IMR-90 (cell line): ENCODE measurements around the gene CSNK1G2. TPM values are rescaled to one million over a fixed set of nuclear protein-coding genes. Genes with fewer than 3 reads are reported as not detected.

ENCODE experiments used
- ATAC-seq: fragments of 200-7000 bp; cut with Tn5 transposase; 2 replicates; pipeline ENCODE4 v1.9.1; 2020; ENCODE audit warnings: low read depth, mild to moderate bottlenecking, moderate library complexity
- BruUV-seq: library from RNA; stranded (reverse); fragments of 400-500 nt; replicated peaks from 2 replicates; lab custom pipeline; 2021; lab: Mats Ljungman, UMichigan
- CTCF ChIA-PET: fragments of 300-600 bp; formaldehyde crosslinking; extraction: SDS; loops from one replicate; lab custom pipeline; 2021; ENCODE audit warnings: antibody characterized with exemption; lab: Yijun Ruan, JAX
- POLR2A ChIA-PET: fragments of 300-600 bp; sonication (Branson Sonifier 250); formaldehyde crosslinking; loops from one replicate; lab custom pipeline; 2022; ENCODE audit warnings: antibody characterized with exemption; ENCODE audit not compliant: unreplicated experiment; lab: Charles Lee
- DNase-seq: peaks from one replicate; pipeline ENCODE4 v3.0.0; 2013
- H2AFZ ChIP-seq: replicated peaks from 2 replicates; pipeline ENCODE3; 2013; ENCODE audit warnings: low read length, mild to moderate bottlenecking; ENCODE audit not compliant: poor library complexity
- H2AK5ac ChIP-seq: 2 replicates; pipeline ENCODE4 v1.6.1; 2013; ENCODE audit warnings: low read depth, low read length, inconsistent platforms
- H2AK9ac ChIP-seq: replicated peaks from 2 replicates; pipeline ENCODE3; 2013; ENCODE audit warnings: mild to moderate bottlenecking, low read depth, low read length, moderate library complexity; ENCODE audit not compliant: poor library complexity
- H2BK120ac ChIP-seq: 2 replicates; pipeline ENCODE4 v1.6.1; 2013; ENCODE audit warnings: low read depth, low read length, inconsistent platforms
- H2BK15ac ChIP-seq: 3 replicates; pipeline ENCODE4 v1.6.1; 2013; ENCODE audit warnings: low read depth, low read length, inconsistent platforms
- H2BK20ac ChIP-seq: 2 replicates; pipeline ENCODE4 v1.6.1; 2013; ENCODE audit warnings: low read depth, mild to moderate bottlenecking, inconsistent platforms, low read length, moderate library complexity
- H2BK5ac ChIP-seq: 2 replicates; pipeline ENCODE4 v1.6.1; 2013; ENCODE audit warnings: mild to moderate bottlenecking, low read depth, low read length, inconsistent platforms; ENCODE audit not compliant: poor library complexity, severe bottlenecking
- H3K14ac ChIP-seq: replicated peaks from 2 replicates; pipeline ENCODE4 v1.6.1; 2013; ENCODE audit warnings: low read depth, low read length, inconsistent platforms
- H3K18ac ChIP-seq: 2 replicates; pipeline ENCODE4 v1.6.1; 2013; ENCODE audit warnings: low read depth, low read length, control low read depth
- H3K23ac ChIP-seq: 2 replicates; pipeline ENCODE4 v1.6.1; 2013; ENCODE audit warnings: low read depth, low read length, inconsistent platforms
- H3K27ac ChIP-seq: 2 replicates; pipeline ENCODE4 v1.5.1; 2013; ENCODE audit warnings: mild to moderate bottlenecking, control low read depth, low read length; ENCODE audit not compliant: insufficient read depth
- H3K27me3 ChIP-seq: 2 replicates; pipeline ENCODE4 v1.6.1; 2013; ENCODE audit warnings: low read length; ENCODE audit not compliant: control insufficient read depth, insufficient read depth
- H3K36me3 ChIP-seq: 2 replicates; pipeline ENCODE4 v1.6.1; 2013; ENCODE audit warnings: low read length, mixed read lengths; ENCODE audit not compliant: control insufficient read depth, insufficient read depth
- H3K4ac ChIP-seq: 2 replicates; pipeline ENCODE4 v1.6.1; 2013; ENCODE audit warnings: low read depth, low read length, inconsistent platforms
- H3K4me1 ChIP-seq: 2 replicates; pipeline ENCODE4 v1.6.1; 2013; ENCODE audit warnings: low read length, mixed read lengths; ENCODE audit not compliant: control insufficient read depth, insufficient read depth
- H3K4me2 ChIP-seq: 2 replicates; pipeline ENCODE4 v1.6.1; 2013; ENCODE audit warnings: low read depth, mild to moderate bottlenecking, control low read depth, low read length, moderate library complexity
- H3K4me3 ChIP-seq: 2 replicates; pipeline ENCODE4 v1.5.1; 2013; ENCODE audit warnings: low read depth, mild to moderate bottlenecking, control low read depth, low read length, moderate library complexity; ENCODE audit not compliant: insufficient read depth
- H3K56ac ChIP-seq: 2 replicates; pipeline ENCODE4 v1.6.1; 2013; ENCODE audit warnings: low read length, inconsistent platforms; ENCODE audit not compliant: insufficient read depth; ENCODE audit errors: extremely low read depth
- H3K79me1 ChIP-seq, 2 experiments: 2 replicates each; pipeline ENCODE4 v1.6.1; 2013; ENCODE audit warnings: low read length in 2 of 2, inconsistent platforms in 1 of 2, low read depth in 1 of 2
- H3K9ac ChIP-seq: 2 replicates; pipeline ENCODE4 v1.6.1; 2013; ENCODE audit warnings: low read depth, low read length, control low read depth
- H3K9me1 ChIP-seq: 2 replicates; pipeline ENCODE4 v1.6.1; 2013; ENCODE audit warnings: low read length, inconsistent platforms; ENCODE audit not compliant: insufficient read depth
- H3K9me3 ChIP-seq: 2 replicates; pipeline ENCODE4 v1.6.1; 2013; ENCODE audit warnings: low read length; ENCODE audit not compliant: control insufficient read depth, insufficient read depth
- H4K20me1 ChIP-seq: 2 replicates; pipeline ENCODE4 v1.6.1; 2013; ENCODE audit warnings: low read length, inconsistent platforms; ENCODE audit not compliant: insufficient read depth
- H4K5ac ChIP-seq: 2 replicates; pipeline ENCODE4 v1.6.1; 2013; ENCODE audit warnings: mild to moderate bottlenecking, low read depth, low read length, control low read depth
- H4K8ac ChIP-seq, 2 experiments: 2 replicates each; pipeline ENCODE4 v1.6.1; 2013; ENCODE audit warnings: low read depth in 2 of 2, low read length in 2 of 2, control low read depth in 1 of 2, inconsistent platforms in 1 of 2
- H4K91ac ChIP-seq: 2 replicates; pipeline ENCODE4 v1.6.1; 2013; ENCODE audit warnings: low read depth, low read length, inconsistent platforms; ENCODE audit not compliant: insufficient read depth
- CEBPB ChIP-seq: IDR thresholded peaks from 2 replicates; pipeline ENCODE4 v1.6.1; 2012; ENCODE audit warnings: low read depth, low read length, improper control_type of control experiment
- MAFK ChIP-seq: IDR thresholded peaks from 2 replicates; pipeline ENCODE4 v1.6.1; 2012; ENCODE audit warnings: low read depth, low read length, improper control_type of control experiment
- WGBS, 2 experiments: methylation state at CpG; one replicate each; pipeline versions ENCODE4 v1.1.5 to v1.1.7; 2013; ENCODE audit warnings: missing lambda C conversion rate in 2 of 2; ENCODE audit not compliant: insufficient read length in 1 of 2; ENCODE audit errors: extremely low coverage in 2 of 2; 5-methylcytosine and 5-hydroxymethylcytosine counted together
- dilution Hi-C: fragments of 300-500 bp; cut with HindIII; formaldehyde crosslinking; loops from one replicate; pipeline ENCODE4 v1.14.3; 2018; ENCODE audit warnings: low sequenced_read_pairs; ENCODE audit not compliant: unreplicated experiment
- in situ Hi-C: fragments of 300-500 bp; cut with MboI; formaldehyde crosslinking; loops from 3 replicates; pipeline ENCODE4 v1.14.3; 2019; ENCODE audit warnings: low sequenced_read_pairs, inconsistent platforms, mixed read lengths
- intact Hi-C: fragments of 100-400 bp; cut with micrococcal nuclease; formaldehyde crosslinking; loops from 2 replicates; pipeline ENCODE4 v1.10.0; 2022
- polyA plus RNA-seq, 3 experiments: library from polyadenylated mRNA; depleted of rRNA; stranded (reverse); fragments of >200 nt; gene quantifications; 2 replicates each; pipeline ENCODE4 v1.2.3, GENCODE V29; 2012; ENCODE audit warnings: low replicate concordance in 1 of 3
- total RNA-seq: library from RNA; depleted of rRNA; stranded (reverse); fragments of >200 nt; gene quantifications from 2 replicates; pipeline ENCODE4 v1.2.3, GENCODE V29; 2012
- TF ChIP-seq, protein P1 (sequence below): conservative IDR thresholded peaks from 2 replicates; pipeline ENCODE4 v1.5.1; 2012; ENCODE audit warnings: mild to moderate bottlenecking, low read depth, low read length, improper control_type of control experiment

The CSNK1G2 gene
- total and polyA plus RNA-seq, 2 of the 4 experiments (the other 2 are of a cell fraction): 38.0 to 96.3 TPM

- Histone ChIP-seq H2AK9ac (no peak overlapping the region), H3K79me1 (no peaks in the 10 kb centered on the region), H3K23ac (no peak overlapping the region), H3K4me3 (no peak overlapping the region), H2BK5ac (no peak overlapping the region), H4K8ac (no peak overlapping the region), H3K27ac (no peak overlapping the region), H3K9me1 (no peaks in the 10 kb centered on the region), H3K9me3 (no peaks in the 10 kb centered on the region), H4K20me1 (no peaks in the 10 kb centered on the region), H3K9ac (no peak overlapping the region), H3K36me3 (no peaks in the 10 kb centered on the region), H2BK20ac (no peak overlapping the region), H3K4me1 (peaks cover 5% of the 10 kb centered on the region), H3K27me3 (no peaks in the 10 kb centered on the region), H3K56ac (no peak overlapping the region), H2BK15ac (no peak overlapping the region), H4K91ac (no peak overlapping the region), H2BK120ac (no peak overlapping the region), H3K4me2 (no peak overlapping the region), H2AFZ (no peak overlapping the region), H2AK5ac (no peak overlapping the region; the same call in 1 of the 2 replicates), H4K5ac (no peak overlapping the region), H3K18ac (no peak overlapping the region), H3K4ac (no peak overlapping the region), H3K14ac (no peak overlapping the region)
- no peak for DNase-seq
- WGBS, 2 experiments: 88% methylated on average over 6 of the region's 13 CpGs; no CpG with 5 or more reads in 1 of the 2 experiments
- ChIA-PET POLR2A (no interaction called here), CTCF (interaction anchor here (0.6 to 0.7 kb wide), 2 partner anchors 9 to 103 kb away, joined by 3 to 4 read pairs; partner anchors contain the start of genes ADAT3 and SCAMP4)
- in situ Hi-C loops: no loop called here
- intact Hi-C loops: no loop called here
- ATAC-seq: no peak
- BruUV-seq: no TSS peak
- TF ChIP-seq MAFK: no peak
- TF ChIP-seq, protein P1, sequence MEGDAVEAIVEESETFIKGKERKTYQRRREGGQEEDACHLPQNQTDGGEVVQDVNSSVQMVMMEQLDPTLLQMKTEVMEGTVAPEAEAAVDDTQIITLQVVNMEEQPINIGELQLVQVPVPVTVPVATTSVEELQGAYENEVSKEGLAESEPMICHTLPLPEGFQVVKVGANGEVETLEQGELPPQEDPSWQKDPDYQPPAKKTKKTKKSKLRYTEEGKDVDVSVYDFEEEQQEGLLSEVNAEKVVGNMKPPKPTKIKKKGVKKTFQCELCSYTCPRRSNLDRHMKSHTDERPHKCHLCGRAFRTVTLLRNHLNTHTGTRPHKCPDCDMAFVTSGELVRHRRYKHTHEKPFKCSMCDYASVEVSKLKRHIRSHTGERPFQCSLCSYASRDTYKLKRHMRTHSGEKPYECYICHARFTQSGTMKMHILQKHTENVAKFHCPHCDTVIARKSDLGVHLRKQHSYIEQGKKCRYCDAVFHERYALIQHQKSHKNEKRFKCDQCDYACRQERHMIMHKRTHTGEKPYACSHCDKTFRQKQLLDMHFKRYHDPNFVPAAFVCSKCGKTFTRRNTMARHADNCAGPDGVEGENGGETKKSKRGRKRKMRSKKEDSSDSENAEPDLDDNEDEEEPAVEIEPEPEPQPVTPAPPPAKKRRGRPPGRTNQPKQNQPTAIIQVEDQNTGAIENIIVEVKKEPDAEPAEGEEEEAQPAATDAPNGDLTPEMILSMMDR: no peak
- no peak for TF ChIP-seq CEBPB
- dilution Hi-C loops: no loop called here
Measured at GRCh38 chr19:1896508-1896907, 44.5 kb upstream of the CSNK1G2 start.
